Osteoblast (primary cell): Measurements from ENCODE around the gene AP1S3. TPM values are rescaled to one million over a fixed set of nuclear protein-coding genes. Genes with fewer than 3 reads are reported as not detected.

Source experiments
- DNase-seq: peaks from one replicate; pipeline ENCODE4 v3.0.0; 2011; ENCODE audit warnings: low spot score, mixed read lengths; ENCODE audit not compliant: insufficient read length; ENCODE audit errors: missing footprints
- H2AFZ ChIP-seq: 2 replicates; pipeline ENCODE4 v1.6.0; 2011; ENCODE audit warnings: mild to moderate bottlenecking, low read length
- H3K27ac ChIP-seq: 2 replicates; pipeline ENCODE4 v1.5.1; 2011; ENCODE audit warnings: mild to moderate bottlenecking, low read depth, low read length, moderate library complexity
- H3K27me3 ChIP-seq: 2 replicates; pipeline ENCODE4 v1.6.0; 2012; ENCODE audit warnings: mild to moderate bottlenecking, control low read depth, inconsistent platforms, low read length, moderate library complexity; ENCODE audit not compliant: insufficient read depth
- H3K36me3 ChIP-seq: 2 replicates; pipeline ENCODE4 v1.5.1; 2011; ENCODE audit warnings: mild to moderate bottlenecking, low read length, control low read depth, moderate library complexity; ENCODE audit not compliant: insufficient read depth
- H3K4me1 ChIP-seq: 2 replicates; pipeline ENCODE4 v1.5.1; 2011; ENCODE audit warnings: mild to moderate bottlenecking, low read length, control low read depth, moderate library complexity; ENCODE audit not compliant: insufficient read depth
- H3K4me2 ChIP-seq: 2 replicates; pipeline ENCODE4 v1.6.0; 2011; ENCODE audit warnings: mild to moderate bottlenecking, low read length; ENCODE audit not compliant: insufficient read depth
- H3K4me3 ChIP-seq: fragments of 200-600 bp; sonication (generic); 3 replicates; pipeline ENCODE4 v1.5.1; 2012; ENCODE audit warnings: mild to moderate bottlenecking, low read length, inconsistent platforms; ENCODE audit not compliant: insufficient read depth
- H3K79me2 ChIP-seq: 2 replicates; pipeline ENCODE4 v1.6.0; 2012; ENCODE audit warnings: mild to moderate bottlenecking, low read length, control low read depth, inconsistent platforms; ENCODE audit not compliant: insufficient read depth
- H3K9me3 ChIP-seq: 2 replicates; pipeline ENCODE4 v1.5.1; 2011; ENCODE audit warnings: low read depth, low read length, control low read depth
- H4K20me1 ChIP-seq: 2 replicates; pipeline ENCODE4 v1.6.0; 2012; ENCODE audit warnings: mild to moderate bottlenecking, low read length, control low read depth; ENCODE audit not compliant: insufficient read depth
- total RNA-seq: library from RNA; depleted of rRNA; stranded (reverse); fragments of >200 nt; gene quantifications from 2 replicates; pipeline ENCODE4 v1.2.3, GENCODE V29; 2012
- TF ChIP-seq, protein P1 (sequence below): IDR thresholded peaks from 2 replicates; pipeline ENCODE4 v1.5.1; 2011; ENCODE audit warnings: mild to moderate bottlenecking, low read depth, low read length, moderate library complexity; ENCODE audit errors: extremely low read depth

Gene AP1S3
- total RNA-seq, 1 donor, result 2.2 TPM

GRCh38 chr2:223725986-223726970 lies 111.1 kb downstream of the AP1S3 start:
- Histone ChIP-seq H3K36me3 (no peaks in the 10 kb centered on the region), H3K27me3 (no peaks in the 10 kb centered on the region), H3K79me2 (no peaks in the 10 kb centered on the region), H3K9me3 (no peaks in the 10 kb centered on the region), H2AFZ (peak overlapping the region; percentile 56), H3K4me1 (peaks cover 21% of the 10 kb centered on the region), H3K4me2 (peak overlapping the region; percentile 52), H3K27ac (peak overlapping the region; percentile 92), H4K20me1 (no peaks in the 10 kb centered on the region), H3K4me3 (no peak overlapping the region)
- TF ChIP-seq, protein P1, sequence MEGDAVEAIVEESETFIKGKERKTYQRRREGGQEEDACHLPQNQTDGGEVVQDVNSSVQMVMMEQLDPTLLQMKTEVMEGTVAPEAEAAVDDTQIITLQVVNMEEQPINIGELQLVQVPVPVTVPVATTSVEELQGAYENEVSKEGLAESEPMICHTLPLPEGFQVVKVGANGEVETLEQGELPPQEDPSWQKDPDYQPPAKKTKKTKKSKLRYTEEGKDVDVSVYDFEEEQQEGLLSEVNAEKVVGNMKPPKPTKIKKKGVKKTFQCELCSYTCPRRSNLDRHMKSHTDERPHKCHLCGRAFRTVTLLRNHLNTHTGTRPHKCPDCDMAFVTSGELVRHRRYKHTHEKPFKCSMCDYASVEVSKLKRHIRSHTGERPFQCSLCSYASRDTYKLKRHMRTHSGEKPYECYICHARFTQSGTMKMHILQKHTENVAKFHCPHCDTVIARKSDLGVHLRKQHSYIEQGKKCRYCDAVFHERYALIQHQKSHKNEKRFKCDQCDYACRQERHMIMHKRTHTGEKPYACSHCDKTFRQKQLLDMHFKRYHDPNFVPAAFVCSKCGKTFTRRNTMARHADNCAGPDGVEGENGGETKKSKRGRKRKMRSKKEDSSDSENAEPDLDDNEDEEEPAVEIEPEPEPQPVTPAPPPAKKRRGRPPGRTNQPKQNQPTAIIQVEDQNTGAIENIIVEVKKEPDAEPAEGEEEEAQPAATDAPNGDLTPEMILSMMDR, result no peak
- no peak for DNase-seq

DNA sequence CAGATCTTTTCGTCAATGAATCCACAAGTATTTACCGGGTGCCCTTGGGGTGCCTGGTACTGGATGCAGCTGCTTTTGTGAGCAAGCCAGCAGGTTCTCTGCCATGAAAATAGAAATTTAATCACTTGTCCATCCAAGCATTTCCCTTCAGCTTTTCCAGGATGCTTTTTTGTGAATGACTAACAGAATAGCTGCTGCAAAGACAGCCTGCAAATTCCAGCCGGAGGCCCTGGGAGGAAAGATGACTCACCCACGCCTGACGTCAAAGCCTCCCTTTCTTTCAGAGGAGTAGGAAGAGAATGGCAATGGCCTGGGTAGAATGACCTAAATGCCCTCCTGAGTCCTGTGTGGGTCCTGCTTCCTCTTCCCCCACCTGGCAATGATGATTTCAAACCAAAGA lies 111.9 kb downstream of the AP1S3 start:
- Histone ChIP-seq H3K36me3 (no peaks in the 10 kb centered on the region), H3K4me3 (no peak overlapping the region), H2AFZ (peak overlapping the region; percentile 56), H3K79me2 (no peaks in the 10 kb centered on the region), H3K27ac (peak overlapping the region; percentile 92), H3K27me3 (no peaks in the 10 kb centered on the region), H3K9me3 (no peaks in the 10 kb centered on the region), H4K20me1 (no peaks in the 10 kb centered on the region), H3K4me1 (peaks cover 17% of the 10 kb centered on the region), H3K4me2 (peak overlapping the region; percentile 52)
- DNase-seq, result peak; percentile 94
- TF ChIP-seq, protein P1, result no peak

DNA sequence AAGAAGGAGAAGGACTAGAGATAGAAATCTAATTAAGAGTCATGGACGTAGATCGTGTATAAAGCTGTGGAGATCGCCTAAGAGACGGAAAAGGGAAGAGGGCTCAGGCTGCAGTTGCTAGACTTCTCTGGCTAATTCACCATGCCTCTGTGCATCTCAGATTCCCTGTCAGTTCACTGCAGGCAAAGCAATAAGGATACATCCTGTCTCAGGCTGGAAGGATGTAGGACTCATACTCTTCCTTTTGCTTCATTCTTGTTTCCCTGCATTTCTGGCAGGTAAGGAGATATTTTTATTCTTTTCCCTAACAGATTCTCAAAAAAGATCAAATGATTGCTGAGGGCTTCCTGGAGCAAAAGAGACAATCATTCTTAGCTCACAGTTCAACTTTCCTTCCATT lies 112.5 kb downstream of the AP1S3 start:
- no peaks in the 10 kb centered on the region for H3K27me3 ChIP-seq
- no peaks in the 10 kb centered on the region for H3K79me2 ChIP-seq
- no peak overlapping the region for H3K4me3 ChIP-seq
- H3K36me3 ChIP-seq, result no peaks in the 10 kb centered on the region
- peak overlapping the region; percentile 52 for H3K4me2 ChIP-seq
- no peaks in the 10 kb centered on the region for H3K9me3 ChIP-seq
- TF ChIP-seq, protein P1, result no peak
- peaks cover 17% of the 10 kb centered on the region for H3K4me1 ChIP-seq
- no peak for DNase-seq
- H4K20me1 ChIP-seq, result no peaks in the 10 kb centered on the region
- no peak overlapping the region for H2AFZ ChIP-seq
- H3K27ac ChIP-seq, result peak overlapping the region; percentile 92

DNA sequence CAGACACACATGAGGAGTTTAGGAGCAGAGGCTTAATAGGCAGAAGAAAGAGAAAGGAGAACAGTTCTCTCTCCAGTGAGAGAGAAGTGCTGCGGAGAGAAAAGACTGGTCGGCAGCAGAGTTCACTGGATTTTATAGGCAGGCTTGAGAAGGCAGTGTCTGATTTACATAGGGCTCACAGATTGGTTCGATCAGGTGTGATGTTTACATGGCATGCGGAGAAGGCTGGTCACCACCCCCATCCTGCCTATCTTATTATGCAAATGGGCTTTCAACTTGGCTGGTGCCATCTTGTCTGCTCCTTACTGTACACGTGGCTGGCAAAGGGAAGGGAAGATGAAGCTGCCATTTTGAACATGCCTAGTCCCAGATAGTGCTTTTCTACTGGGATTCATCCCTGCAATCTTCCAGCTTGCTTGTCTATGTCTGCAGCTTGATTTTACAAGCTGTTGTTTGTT lies 113.4 kb downstream of the AP1S3 start:
- Histone ChIP-seq H3K4me2 (no peak overlapping the region), H3K36me3 (no peaks in the 10 kb centered on the region), H3K27ac (no peak overlapping the region), H3K27me3 (no peaks in the 10 kb centered on the region), H4K20me1 (no peaks in the 10 kb centered on the region), H3K4me3 (no peak overlapping the region), H3K79me2 (no peaks in the 10 kb centered on the region), H2AFZ (no peak overlapping the region), H3K4me1 (peaks cover 17% of the 10 kb centered on the region), H3K9me3 (no peaks in the 10 kb centered on the region)
- no peak for DNase-seq
- TF ChIP-seq, protein P1, result no peak
